ENCODE data around the gene PPP3CA. TPM values are rescaled to one million over a fixed set of nuclear protein-coding genes. Genes with fewer than 3 reads are reported as not detected.

The PPP3CA gene
- total RNA-seq, 2 experiments from 2014 or later: 24.6 to 25.9 TPM

DNA sequence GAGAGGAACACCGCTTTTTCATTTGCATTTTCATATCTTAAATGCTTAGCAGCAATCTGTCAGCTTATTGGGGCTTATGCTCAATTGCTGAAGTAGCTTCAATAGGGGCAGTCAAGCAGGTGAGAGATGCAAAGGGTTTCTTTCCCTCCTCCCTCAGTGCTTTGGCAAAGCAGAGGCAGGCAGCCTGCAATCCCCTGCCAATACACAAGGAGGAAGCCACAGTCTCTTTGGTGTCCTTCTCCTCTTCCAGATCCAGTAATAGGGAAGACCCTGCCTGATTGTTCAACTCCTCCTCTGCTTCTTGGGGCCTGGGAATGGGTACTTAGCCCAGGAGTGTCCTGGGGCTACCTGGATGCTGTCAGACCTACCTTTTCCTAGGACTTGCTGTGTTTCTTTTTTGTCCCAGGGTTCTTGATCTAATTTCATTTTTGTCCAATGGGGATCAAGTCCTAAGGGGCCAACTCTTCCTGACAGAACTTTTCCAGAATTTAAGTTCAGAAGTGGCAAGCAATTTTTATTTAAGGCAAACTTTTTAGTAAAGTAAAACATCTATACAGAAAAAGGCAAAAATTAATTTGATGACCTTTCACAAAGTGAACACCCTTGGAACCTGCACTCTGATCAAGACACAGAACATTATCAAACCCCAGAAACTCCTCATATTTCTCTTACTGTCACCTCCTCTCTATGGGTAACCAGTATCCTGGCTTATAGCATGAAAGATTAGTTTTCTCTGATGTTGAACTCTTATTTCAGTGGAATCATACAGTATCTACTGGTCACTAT, 260.3 kb downstream of the PPP3CA start:
- H3K27me3 Mint-ChIP-seq: no peaks in the 10 kb centered on the region
- DNase-seq: no peak
- H3K9me3 Mint-ChIP-seq: no peaks in the 10 kb centered on the region
- H3K4me1 Mint-ChIP-seq: no peaks in the 10 kb centered on the region
- CTCF ChIA-PET: no interaction called here
- H3K4me3 Mint-ChIP-seq: no peak overlapping the region
- H3K27ac Mint-ChIP-seq: no peak overlapping the region
- POLR2A ChIA-PET: no interaction called here
- peaks cover 14% of the 10 kb centered on the region for H3K36me3 Mint-ChIP-seq (ENCODE audit: low read depth)

DNA sequence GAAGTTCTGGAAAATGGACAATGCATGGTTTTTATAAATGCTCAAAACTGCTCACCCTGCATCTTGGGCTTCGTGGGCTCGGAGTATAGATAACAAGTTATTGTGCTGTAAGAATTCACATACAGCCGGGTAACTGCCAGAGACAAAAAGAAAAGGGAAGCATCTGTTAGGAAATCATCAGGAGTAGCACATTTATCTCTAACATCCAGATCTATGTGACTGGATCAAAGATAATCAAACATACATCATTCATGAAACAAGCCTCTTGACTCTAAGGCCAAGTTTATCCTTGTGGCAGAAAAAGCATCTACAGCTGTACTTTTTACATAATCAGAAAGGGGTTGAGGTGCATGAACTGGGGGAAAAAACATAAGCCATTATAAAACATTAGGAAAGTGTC, 264.2 kb downstream of the PPP3CA start:
- no peak overlapping the region for H3K27ac Mint-ChIP-seq
- H3K27me3 Mint-ChIP-seq: no peaks in the 10 kb centered on the region
- peaks cover 15% of the 10 kb centered on the region for H3K36me3 Mint-ChIP-seq (ENCODE audit: low read depth)
- no peak overlapping the region for H3K4me3 Mint-ChIP-seq
- no peaks in the 10 kb centered on the region for H3K9me3 Mint-ChIP-seq
- no peak for DNase-seq
- ChIA-PET CTCF (no interaction called here), POLR2A (no interaction called here)
- no peaks in the 10 kb centered on the region for H3K4me1 Mint-ChIP-seq

DNA sequence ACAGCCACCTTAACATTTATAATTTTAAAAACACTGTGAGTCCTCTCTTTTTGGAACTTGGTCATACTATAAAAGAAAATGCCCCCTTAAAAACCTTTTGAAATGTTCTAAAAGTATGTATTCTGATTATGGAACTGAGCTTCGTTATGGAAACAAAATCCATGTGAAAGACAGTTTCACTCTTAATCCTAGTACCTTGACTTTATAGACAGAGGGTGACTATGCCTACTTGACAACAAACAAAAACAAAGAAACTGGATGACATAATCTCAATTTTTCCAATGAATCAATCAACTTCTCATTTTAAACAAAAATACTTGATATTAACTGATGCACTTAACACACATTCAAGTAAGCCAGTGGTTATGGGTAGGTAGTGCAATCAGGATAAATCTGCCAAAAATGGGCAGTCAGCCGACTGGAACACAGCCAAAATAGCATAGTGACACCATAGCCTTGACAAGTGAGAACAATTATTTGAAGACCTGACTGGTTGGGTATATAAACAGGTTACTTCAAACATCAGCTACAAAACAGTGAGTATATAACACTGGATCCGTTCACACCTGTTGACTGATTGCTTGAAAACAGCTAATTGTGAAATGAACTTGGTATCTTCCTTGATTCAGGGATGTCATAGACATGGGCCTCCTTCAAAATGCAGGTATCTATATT, 265.5 kb downstream of the PPP3CA start:
- peaks cover 13% of the 10 kb centered on the region for H3K36me3 Mint-ChIP-seq (ENCODE audit: low read depth)
- no peaks in the 10 kb centered on the region for H3K9me3 Mint-ChIP-seq
- DNase-seq: no peak
- H3K27ac Mint-ChIP-seq: no peak overlapping the region
- CTCF ChIA-PET: no interaction called here
- no peaks in the 10 kb centered on the region for H3K4me1 Mint-ChIP-seq
- no peak overlapping the region for H3K4me3 Mint-ChIP-seq
- no peaks in the 10 kb centered on the region for H3K27me3 Mint-ChIP-seq
- POLR2A ChIA-PET: no interaction called here

DNA sequence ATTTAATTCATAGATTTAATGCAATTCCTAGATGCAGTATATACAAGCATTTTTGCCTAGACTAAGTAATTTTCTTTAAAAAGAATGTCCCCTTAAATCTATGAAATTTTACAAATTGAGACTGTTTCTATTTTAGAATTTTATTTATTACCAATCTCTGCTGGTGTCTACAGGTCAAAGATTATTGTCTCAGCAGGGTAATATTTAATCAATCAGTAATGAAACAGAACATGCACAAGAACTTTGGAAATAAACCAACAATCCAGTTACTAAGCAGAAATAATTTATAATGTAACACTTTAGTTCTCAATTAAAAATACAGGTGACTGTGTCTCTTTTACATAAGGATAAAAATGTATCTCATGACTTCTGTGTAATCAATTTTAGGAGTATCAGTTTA, 266.2 kb downstream of the PPP3CA start:
- H3K4me1 Mint-ChIP-seq: no peaks in the 10 kb centered on the region
- no peak overlapping the region for H3K4me3 Mint-ChIP-seq
- ChIA-PET CTCF (no interaction called here), POLR2A (no interaction called here)
- H3K36me3 Mint-ChIP-seq (ENCODE audit: low read depth): peaks cover 13% of the 10 kb centered on the region
- H3K9me3 Mint-ChIP-seq: no peaks in the 10 kb centered on the region
- no peak for DNase-seq
- H3K27me3 Mint-ChIP-seq: no peaks in the 10 kb centered on the region
- H3K27ac Mint-ChIP-seq: no peak overlapping the region

DNA sequence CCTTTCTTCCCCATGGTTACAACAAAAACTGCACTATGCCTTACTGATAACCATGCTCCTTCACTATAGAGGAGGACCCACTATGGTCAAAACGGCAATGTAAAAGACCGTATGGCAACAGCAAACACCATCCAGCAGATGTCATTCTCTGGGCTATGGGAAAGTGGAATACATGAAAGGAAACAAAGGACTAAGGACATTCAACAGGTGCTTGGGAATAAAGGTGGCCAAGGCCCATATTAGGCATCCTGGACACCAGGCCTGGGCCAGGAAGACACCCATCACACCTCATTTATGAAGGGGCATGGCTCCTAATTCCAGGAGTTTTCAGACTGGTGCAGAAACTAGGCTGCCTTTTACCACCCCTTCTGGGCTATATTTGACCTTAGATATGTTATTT, 268.4 kb downstream of the PPP3CA start:
- H3K36me3 Mint-ChIP-seq (ENCODE audit: low read depth): peaks cover 13% of the 10 kb centered on the region
- DNase-seq: no peak
- no peaks in the 10 kb centered on the region for H3K27me3 Mint-ChIP-seq
- no peak overlapping the region for H3K4me3 Mint-ChIP-seq
- no peaks in the 10 kb centered on the region for H3K9me3 Mint-ChIP-seq
- peaks cover 5% of the 10 kb centered on the region for H3K4me1 Mint-ChIP-seq
- CTCF ChIA-PET: no interaction called here
- POLR2A ChIA-PET: no interaction called here
- H3K27ac Mint-ChIP-seq: no peak overlapping the region

DNA sequence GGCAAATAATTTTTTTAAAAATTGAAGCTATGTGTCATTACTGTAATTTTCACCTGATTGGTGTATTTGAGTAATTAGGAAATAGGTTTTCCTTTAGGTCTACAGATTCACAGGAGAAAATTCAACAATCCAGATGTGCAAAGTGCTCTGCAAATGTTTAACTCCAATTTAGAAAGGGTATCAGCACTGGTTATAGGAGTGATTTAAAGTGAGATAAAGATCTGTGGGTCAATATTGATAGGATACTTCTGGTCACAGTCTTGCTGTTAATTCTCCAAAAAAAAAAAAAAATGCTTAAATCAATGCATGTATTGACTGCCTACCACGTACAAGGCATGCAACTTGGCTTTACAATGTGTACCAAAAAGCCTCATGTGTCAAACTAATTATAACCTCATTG, 271.3 kb downstream of the PPP3CA start:
- Mint-ChIP-seq H3K4me1 (peaks cover 5% of the 10 kb centered on the region), H3K4me3 (no peak overlapping the region), H3K27me3 (no peaks in the 10 kb centered on the region), H3K9me3 (no peaks in the 10 kb centered on the region), H3K27ac (no peak overlapping the region), H3K36me3 (ENCODE audit: low read depth) (peaks cover 1% of the 10 kb centered on the region)
- ChIA-PET POLR2A (no interaction called here), CTCF (interaction anchor here (0.6 kb wide), 1 partner anchor 31 kb away, joined by 3 read pairs; no protein-coding TSS in a partner anchor)
- no peak for DNase-seq

DNA sequence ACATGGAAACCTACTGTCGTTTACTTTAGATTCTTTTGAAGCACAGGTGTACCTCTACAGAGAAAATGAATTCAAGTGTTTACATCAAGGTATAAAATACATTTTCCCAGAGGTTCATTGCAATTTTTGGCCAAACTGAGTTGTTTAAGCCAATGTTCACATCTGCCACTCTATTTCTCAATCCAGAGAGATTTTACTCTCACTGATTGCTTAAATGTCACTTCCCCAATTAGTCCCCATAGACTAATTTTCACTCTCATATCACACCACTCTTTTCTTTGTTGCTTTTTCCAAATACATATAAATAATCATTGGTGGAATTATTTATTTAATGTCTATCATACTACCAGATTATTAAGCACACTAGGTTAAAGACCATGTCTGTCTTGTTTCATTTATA, 271.8 kb downstream of the PPP3CA start:
- no peak overlapping the region for H3K4me3 Mint-ChIP-seq
- H3K27ac Mint-ChIP-seq: no peak overlapping the region
- ChIA-PET CTCF (no interaction called here), POLR2A (no interaction called here)
- peaks cover 1% of the 10 kb centered on the region for H3K36me3 Mint-ChIP-seq (ENCODE audit: low read depth)
- no peak for DNase-seq
- H3K9me3 Mint-ChIP-seq: no peaks in the 10 kb centered on the region
- no peaks in the 10 kb centered on the region for H3K27me3 Mint-ChIP-seq
- peaks cover 5% of the 10 kb centered on the region for H3K4me1 Mint-ChIP-seq

DNA sequence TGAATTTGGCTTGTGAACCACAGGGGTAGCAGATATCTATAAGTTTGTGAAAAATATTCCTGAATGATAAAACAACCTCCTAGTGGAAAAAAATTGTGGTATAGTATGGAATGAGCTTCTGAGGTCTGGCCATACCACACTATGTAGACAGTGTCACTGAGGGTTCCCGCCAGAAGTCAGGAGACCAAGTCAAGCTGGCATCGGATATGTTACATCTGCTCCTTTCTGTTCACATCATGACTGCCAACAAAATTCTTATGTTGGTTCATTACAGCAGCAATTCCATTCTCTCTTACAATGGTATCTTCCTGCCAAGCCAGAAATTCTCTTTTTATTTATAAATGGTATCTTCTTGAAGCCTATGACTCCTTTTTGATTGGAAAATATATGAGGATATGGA, 273.0 kb downstream of the PPP3CA start:
- DNase-seq: no peak
- Mint-ChIP-seq H3K4me3 (no peak overlapping the region), H3K36me3 (ENCODE audit: low read depth) (no peaks in the 10 kb centered on the region), H3K27ac (no peak overlapping the region), H3K27me3 (no peaks in the 10 kb centered on the region), H3K4me1 (peaks cover 5% of the 10 kb centered on the region), H3K9me3 (no peaks in the 10 kb centered on the region)
- POLR2A ChIA-PET: no interaction called here
- CTCF ChIA-PET: no interaction called here

DNA sequence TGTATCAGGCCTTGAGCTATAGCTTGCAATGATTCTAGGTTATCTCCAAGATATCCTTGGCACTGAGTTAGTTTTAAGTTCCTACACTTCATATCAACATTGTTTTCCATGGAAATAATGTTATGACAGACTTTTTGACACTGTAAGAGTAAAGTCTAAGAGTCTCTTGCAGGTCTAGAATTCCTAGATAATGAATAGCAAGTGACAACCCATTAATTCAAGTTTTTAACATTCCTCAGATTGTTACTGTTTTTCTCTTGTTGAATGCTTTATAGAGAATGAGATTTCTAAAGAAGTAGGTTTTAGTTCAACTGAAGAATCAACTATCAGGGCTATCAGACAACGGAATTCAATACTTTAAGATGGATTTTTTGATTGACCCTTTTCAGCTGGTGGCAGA, 276.1 kb downstream of the PPP3CA start:
- ChIA-PET CTCF (no interaction called here), POLR2A (no interaction called here)
- H3K4me3 Mint-ChIP-seq: no peak overlapping the region
- H3K4me1 Mint-ChIP-seq: peaks cover 5% of the 10 kb centered on the region
- H3K9me3 Mint-ChIP-seq: no peaks in the 10 kb centered on the region
- no peaks in the 10 kb centered on the region for H3K36me3 Mint-ChIP-seq (ENCODE audit: low read depth)
- no peak for DNase-seq
- H3K27ac Mint-ChIP-seq: no peak overlapping the region
- no peaks in the 10 kb centered on the region for H3K27me3 Mint-ChIP-seq

DNA sequence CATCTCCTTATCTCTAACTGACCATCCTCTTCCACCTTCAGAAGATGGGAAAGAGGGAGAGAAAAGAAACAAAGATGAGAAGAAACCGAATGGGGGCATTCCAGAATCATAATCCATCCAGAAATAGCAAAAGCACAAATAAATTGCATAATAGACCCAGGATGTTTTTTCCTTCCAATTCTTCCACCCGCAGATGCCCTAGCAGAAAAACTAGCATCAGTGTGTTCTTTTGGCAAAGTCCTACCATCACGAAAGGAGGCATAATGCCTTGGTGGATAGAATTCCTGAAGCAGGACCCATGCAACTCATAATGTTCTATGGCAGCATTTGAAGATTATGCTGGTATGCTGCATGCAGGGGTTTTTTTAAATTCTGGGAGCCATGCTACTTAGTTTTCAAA, 279.2 kb downstream of the PPP3CA start:
- Mint-ChIP-seq H3K4me3 (no peak overlapping the region), H3K27ac (no peak overlapping the region), H3K9me3 (no peaks in the 10 kb centered on the region), H3K36me3 (ENCODE audit: low read depth) (peaks cover 3% of the 10 kb centered on the region), H3K4me1 (no peaks in the 10 kb centered on the region), H3K27me3 (no peaks in the 10 kb centered on the region)
- ChIA-PET CTCF (no interaction called here), POLR2A (no interaction called here)
- no peak for DNase-seq

DNA sequence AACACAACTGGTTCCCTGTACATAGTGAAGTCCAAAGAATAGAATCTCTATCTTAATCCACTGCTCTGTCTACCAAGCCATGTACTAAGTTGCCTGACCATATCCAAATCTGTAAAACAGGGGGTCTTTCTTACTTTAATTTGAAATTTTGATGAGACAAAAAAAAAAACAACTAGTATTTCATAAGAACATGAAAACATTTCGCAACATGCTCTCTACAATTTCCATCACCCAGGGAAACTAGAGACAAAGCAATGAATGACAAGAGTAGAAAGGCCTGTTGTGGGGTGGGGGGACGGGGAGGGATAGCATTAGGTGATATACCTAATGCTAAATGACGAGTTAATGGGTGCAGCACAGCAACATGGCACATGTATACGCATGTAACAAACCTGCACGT, 279.9 kb downstream of the PPP3CA start:
- Mint-ChIP-seq H3K27me3 (no peaks in the 10 kb centered on the region), H3K4me3 (no peak overlapping the region), H3K36me3 (ENCODE audit: low read depth) (peaks cover 6% of the 10 kb centered on the region), H3K9me3 (no peaks in the 10 kb centered on the region), H3K27ac (no peak overlapping the region), H3K4me1 (no peaks in the 10 kb centered on the region)
- ChIA-PET CTCF (no interaction called here), POLR2A (no interaction called here)
- no peak for DNase-seq

DNA sequence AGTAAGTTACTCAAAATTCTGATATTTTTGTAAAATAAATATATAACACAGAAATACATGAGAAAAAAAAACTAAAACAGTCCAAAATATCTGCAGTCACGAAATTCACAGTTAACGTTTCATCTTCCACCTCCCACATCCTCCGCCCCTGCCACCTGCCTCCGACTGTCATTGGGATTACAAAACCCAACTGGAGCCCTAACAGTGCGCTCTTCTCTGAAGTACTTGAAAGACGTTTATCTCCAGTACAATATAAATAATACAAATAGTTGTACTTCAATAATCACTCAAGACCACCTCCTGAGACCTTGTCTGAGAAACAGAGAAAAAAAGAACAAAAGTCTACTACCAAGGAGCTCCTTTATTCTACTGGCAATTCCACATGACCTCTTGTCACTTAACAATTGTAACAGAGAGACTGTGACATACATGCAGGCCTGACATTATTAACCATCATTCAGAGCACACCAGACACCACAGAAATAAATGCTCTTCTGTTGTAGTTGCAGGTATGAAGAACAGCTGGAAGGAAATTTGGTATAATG, 280.6 kb downstream of the PPP3CA start:
- no peaks in the 10 kb centered on the region for H3K9me3 Mint-ChIP-seq
- H3K27me3 Mint-ChIP-seq: no peaks in the 10 kb centered on the region
- no peak overlapping the region for H3K4me3 Mint-ChIP-seq
- ChIA-PET POLR2A (no interaction called here), CTCF (no interaction called here)
- DNase-seq: no peak
- no peaks in the 10 kb centered on the region for H3K4me1 Mint-ChIP-seq
- no peak overlapping the region for H3K27ac Mint-ChIP-seq
- H3K36me3 Mint-ChIP-seq (ENCODE audit: low read depth): peaks cover 6% of the 10 kb centered on the region

DNA sequence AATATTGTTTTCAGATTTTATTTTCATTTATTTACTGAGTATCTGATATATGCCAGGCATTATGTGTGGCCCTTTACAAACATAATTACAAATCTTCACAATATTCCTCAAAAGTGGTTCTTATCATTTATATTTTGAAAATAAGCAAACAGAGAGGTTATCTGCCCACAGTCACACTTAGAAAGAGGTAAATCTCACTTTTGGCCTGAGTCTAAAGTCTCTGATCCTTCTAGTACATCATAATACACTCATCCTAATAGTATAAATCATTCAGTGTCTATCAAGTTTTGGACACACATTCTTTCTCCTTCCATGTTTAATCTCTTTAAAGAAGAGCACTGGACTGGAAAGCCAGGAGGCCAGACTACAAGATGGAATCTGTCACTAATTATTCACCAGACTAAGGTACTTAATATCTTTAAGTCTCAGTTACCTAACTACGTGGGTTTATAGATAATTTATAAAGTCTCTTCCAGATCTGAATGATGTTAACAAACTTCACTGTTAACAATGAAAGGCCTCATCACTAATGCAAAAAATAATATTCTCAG, 281.3 kb downstream of the PPP3CA start:
- no peaks in the 10 kb centered on the region for H3K4me1 Mint-ChIP-seq

More for the DNA sequence above, 281.3 kb downstream of the PPP3CA start:
- CTCF ChIA-PET: no interaction called here
- H3K36me3 Mint-ChIP-seq (ENCODE audit: low read depth): peaks cover 6% of the 10 kb centered on the region
- POLR2A ChIA-PET: no interaction called here
- DNase-seq: no peak
- no peaks in the 10 kb centered on the region for H3K27me3 Mint-ChIP-seq
- no peak overlapping the region for H3K4me3 Mint-ChIP-seq
- H3K27ac Mint-ChIP-seq: no peak overlapping the region
- no peaks in the 10 kb centered on the region for H3K9me3 Mint-ChIP-seq
